ENCODE measurements around the gene TAMALIN.
A peak's percentile ranks its signal among the peaks of the same experiment; 100 is the strongest.

Gene TAMALIN

GRCh38 chr12:52003591-52003990 lies 3.2 kb upstream of the TAMALIN start:
- Mint-ChIP-seq H3K36me3 (peaks cover 2% of the 10 kb centered on the region), H3K9me3 (ENCODE audit: low read depth) (no peaks in the 10 kb centered on the region), H3K4me1 (ENCODE audit: low read depth) (peaks cover 14% of the 10 kb centered on the region), H3K27me3 (no peaks in the 10 kb centered on the region), H3K27ac (no peak overlapping the region), H3K4me3 (no peak overlapping the region)

GRCh38 chr12:52004042-52004648 lies 2.6 kb upstream of the TAMALIN start:
- Mint-ChIP-seq H3K27ac (no peak overlapping the region), H3K27me3 (no peaks in the 10 kb centered on the region), H3K4me3 (no peak overlapping the region), H3K4me1 (ENCODE audit: low read depth) (peaks cover 19% of the 10 kb centered on the region), H3K36me3 (peaks cover 2% of the 10 kb centered on the region), H3K9me3 (ENCODE audit: low read depth) (no peaks in the 10 kb centered on the region)

GRCh38 chr12:52005218-52005902 lies 1.4 kb upstream of the TAMALIN start:
- Mint-ChIP-seq H3K4me3 (peak overlapping the region; percentile 88), H3K27me3 (no peaks in the 10 kb centered on the region), H3K4me1 (ENCODE audit: low read depth) (peaks cover 22% of the 10 kb centered on the region), H3K27ac (no peak overlapping the region), H3K36me3 (no peaks in the 10 kb centered on the region), H3K9me3 (ENCODE audit: low read depth) (no peaks in the 10 kb centered on the region)

- no peaks in the 10 kb centered on the region for H3K27me3 Mint-ChIP-seq
- H3K4me1 Mint-ChIP-seq (ENCODE audit: low read depth): peaks cover 22% of the 10 kb centered on the region
- no peaks in the 10 kb centered on the region for H3K36me3 Mint-ChIP-seq
- H3K9me3 Mint-ChIP-seq (ENCODE audit: low read depth): no peaks in the 10 kb centered on the region
- peak overlapping the region; percentile 34 for H3K27ac Mint-ChIP-seq
- peak overlapping the region; percentile 88 for H3K4me3 Mint-ChIP-seq
These were observed 643 bp upstream of the TAMALIN start for GRCh38 chr12:52005903-52006703.

- no peaks in the 10 kb centered on the region for H3K27me3 Mint-ChIP-seq
- peaks cover 22% of the 10 kb centered on the region for H3K4me1 Mint-ChIP-seq (ENCODE audit: low read depth)
- H3K36me3 Mint-ChIP-seq: no peaks in the 10 kb centered on the region
- H3K4me3 Mint-ChIP-seq: peak overlapping the region; percentile 91
- H3K9me3 Mint-ChIP-seq (ENCODE audit: low read depth): no peaks in the 10 kb centered on the region
- peak overlapping the region; percentile 87 for H3K27ac Mint-ChIP-seq
These were observed 594 bp downstream of the TAMALIN start for GRCh38 chr12:52007158-52007921.

GRCh38 chr12:52007982-52008510 lies 1.3 kb downstream of the TAMALIN start:
- H3K36me3 Mint-ChIP-seq: no peaks in the 10 kb centered on the region
- peak overlapping the region; percentile 84 for H3K27ac Mint-ChIP-seq
- no peaks in the 10 kb centered on the region for H3K9me3 Mint-ChIP-seq (ENCODE audit: low read depth)
- H3K4me3 Mint-ChIP-seq: peak overlapping the region; percentile 91
- H3K4me1 Mint-ChIP-seq (ENCODE audit: low read depth): peaks cover 22% of the 10 kb centered on the region
- no peaks in the 10 kb centered on the region for H3K27me3 Mint-ChIP-seq

- no peaks in the 10 kb centered on the region for H3K27me3 Mint-ChIP-seq
- no peaks in the 10 kb centered on the region for H3K9me3 Mint-ChIP-seq (ENCODE audit: low read depth)
- H3K4me3 Mint-ChIP-seq: no peak overlapping the region
- no peaks in the 10 kb centered on the region for H3K36me3 Mint-ChIP-seq
- peaks cover 23% of the 10 kb centered on the region for H3K4me1 Mint-ChIP-seq (ENCODE audit: low read depth)
- H3K27ac Mint-ChIP-seq: no peak overlapping the region
These were observed 2.5 kb downstream of the TAMALIN start for GRCh38 chr12:52009081-52009751.

- H3K27ac Mint-ChIP-seq: no peak overlapping the region
- H3K36me3 Mint-ChIP-seq: no peaks in the 10 kb centered on the region
These were observed 3.4 kb downstream of the TAMALIN start for GRCh38 chr12:52010152-52010622.

GRCh38 chr12:52010692-52011601 lies 4.2 kb downstream of the TAMALIN start:
- Mint-ChIP-seq H3K27ac (no peak overlapping the region), H3K9me3 (ENCODE audit: low read depth) (no peaks in the 10 kb centered on the region), H3K36me3 (no peaks in the 10 kb centered on the region), H3K4me1 (ENCODE audit: low read depth) (peaks cover 20% of the 10 kb centered on the region), H3K27me3 (no peaks in the 10 kb centered on the region), H3K4me3 (no peak overlapping the region)

More at GRCh38 chr12:52010152-52010622, 3.4 kb downstream of the TAMALIN start:
- peaks cover 23% of the 10 kb centered on the region for H3K4me1 Mint-ChIP-seq (ENCODE audit: low read depth)
- no peaks in the 10 kb centered on the region for H3K27me3 Mint-ChIP-seq
- no peaks in the 10 kb centered on the region for H3K9me3 Mint-ChIP-seq (ENCODE audit: low read depth)
- H3K4me3 Mint-ChIP-seq: no peak overlapping the region

GRCh38 chr12:52011602-52012214 lies 5.0 kb downstream of the TAMALIN start:
- no peaks in the 10 kb centered on the region for H3K36me3 Mint-ChIP-seq
- H3K4me3 Mint-ChIP-seq: no peak overlapping the region
- H3K4me1 Mint-ChIP-seq (ENCODE audit: low read depth): peaks cover 17% of the 10 kb centered on the region
- no peak overlapping the region for H3K27ac Mint-ChIP-seq
- no peaks in the 10 kb centered on the region for H3K9me3 Mint-ChIP-seq (ENCODE audit: low read depth)
- no peaks in the 10 kb centered on the region for H3K27me3 Mint-ChIP-seq

GRCh38 chr12:52013626-52014310 lies 7.0 kb downstream of the TAMALIN start:
- Mint-ChIP-seq H3K27me3 (no peaks in the 10 kb centered on the region), H3K9me3 (ENCODE audit: low read depth) (no peaks in the 10 kb centered on the region), H3K36me3 (no peaks in the 10 kb centered on the region), H3K4me3 (no peak overlapping the region), H3K27ac (peak overlapping the region; percentile 58), H3K4me1 (ENCODE audit: low read depth) (peaks cover 7% of the 10 kb centered on the region)

All from activated naive CD8-positive, alpha-beta T cell (primary cell).